ENCODE results near the gene KRT3. TPM values are rescaled to one million over a fixed set of nuclear protein-coding genes. Genes with fewer than 3 reads are reported as not detected.

KRT3 gene
- total RNA-seq, 4 donors from 2014 or later, result not detected

DNA sequence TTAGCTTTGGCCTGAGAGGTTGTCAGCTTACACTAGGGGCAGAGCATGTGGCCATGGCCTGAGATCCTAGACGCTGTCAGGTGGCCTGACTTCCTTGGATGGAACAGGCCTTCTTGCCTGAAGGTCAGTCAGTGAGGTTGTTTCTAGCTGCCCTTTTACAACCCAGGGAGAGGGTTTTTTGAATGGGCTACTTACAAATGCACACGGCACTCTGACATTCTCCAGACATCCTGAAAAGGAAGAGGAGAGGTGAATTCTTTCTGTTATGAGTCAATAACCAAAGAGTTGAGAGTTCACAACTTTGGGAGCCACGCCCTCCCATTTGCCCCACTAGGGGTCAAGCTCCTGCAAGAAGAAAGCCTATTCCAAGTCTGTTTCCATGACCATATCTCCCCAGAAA, 26.6 kb downstream of the KRT3 start:
- Histone ChIP-seq H3K4me3 (no peak overlapping the region), H3K36me3 (no peaks in the 10 kb centered on the region), H3K27me3 (no peaks in the 10 kb centered on the region), H3K27ac (no peak overlapping the region), H3K9me3 (no peaks in the 10 kb centered on the region), H3K4me1 (no peaks in the 10 kb centered on the region)
- TF ChIP-seq POLR2A (IDR thresholded peaks at IDR 0.05) (no peak), EP300 (IDR thresholded peaks at IDR 0.05) (no peak), POLR2AphosphoS5 (IDR thresholded peaks at IDR 0.05) (no peak)
- TF ChIP-seq, protein P1, sequence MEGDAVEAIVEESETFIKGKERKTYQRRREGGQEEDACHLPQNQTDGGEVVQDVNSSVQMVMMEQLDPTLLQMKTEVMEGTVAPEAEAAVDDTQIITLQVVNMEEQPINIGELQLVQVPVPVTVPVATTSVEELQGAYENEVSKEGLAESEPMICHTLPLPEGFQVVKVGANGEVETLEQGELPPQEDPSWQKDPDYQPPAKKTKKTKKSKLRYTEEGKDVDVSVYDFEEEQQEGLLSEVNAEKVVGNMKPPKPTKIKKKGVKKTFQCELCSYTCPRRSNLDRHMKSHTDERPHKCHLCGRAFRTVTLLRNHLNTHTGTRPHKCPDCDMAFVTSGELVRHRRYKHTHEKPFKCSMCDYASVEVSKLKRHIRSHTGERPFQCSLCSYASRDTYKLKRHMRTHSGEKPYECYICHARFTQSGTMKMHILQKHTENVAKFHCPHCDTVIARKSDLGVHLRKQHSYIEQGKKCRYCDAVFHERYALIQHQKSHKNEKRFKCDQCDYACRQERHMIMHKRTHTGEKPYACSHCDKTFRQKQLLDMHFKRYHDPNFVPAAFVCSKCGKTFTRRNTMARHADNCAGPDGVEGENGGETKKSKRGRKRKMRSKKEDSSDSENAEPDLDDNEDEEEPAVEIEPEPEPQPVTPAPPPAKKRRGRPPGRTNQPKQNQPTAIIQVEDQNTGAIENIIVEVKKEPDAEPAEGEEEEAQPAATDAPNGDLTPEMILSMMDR (IDR thresholded peaks at IDR 0.05), result no peak
- 94% methylated on average over 2 of the region's 3 CpGs for WGBS
- DNase-seq (ENCODE audit: low spot score in 2 of 2), result no peak

GRCh38 chr12:52768479-52769200, 27.3 kb downstream of the KRT3 start:
- H3K4me3 ChIP-seq, result no peak overlapping the region
- H3K4me1 ChIP-seq, result no peaks in the 10 kb centered on the region
- H3K9me3 ChIP-seq, result no peaks in the 10 kb centered on the region
- TF ChIP-seq, protein P1 (IDR thresholded peaks at IDR 0.05), result no peak
- TF ChIP-seq POLR2A (IDR thresholded peaks at IDR 0.05) (no peak), EP300 (IDR thresholded peaks at IDR 0.05) (no peak), POLR2AphosphoS5 (IDR thresholded peaks at IDR 0.05) (no peak)
- H3K36me3 ChIP-seq, result no peaks in the 10 kb centered on the region
- no peak for DNase-seq (ENCODE audit: low spot score in 2 of 2)
- H3K27me3 ChIP-seq, result no peaks in the 10 kb centered on the region
- WGBS, result 73% methylated on average over 6 of the region's 10 CpGs
- H3K27ac ChIP-seq, result no peak overlapping the region

DNA sequence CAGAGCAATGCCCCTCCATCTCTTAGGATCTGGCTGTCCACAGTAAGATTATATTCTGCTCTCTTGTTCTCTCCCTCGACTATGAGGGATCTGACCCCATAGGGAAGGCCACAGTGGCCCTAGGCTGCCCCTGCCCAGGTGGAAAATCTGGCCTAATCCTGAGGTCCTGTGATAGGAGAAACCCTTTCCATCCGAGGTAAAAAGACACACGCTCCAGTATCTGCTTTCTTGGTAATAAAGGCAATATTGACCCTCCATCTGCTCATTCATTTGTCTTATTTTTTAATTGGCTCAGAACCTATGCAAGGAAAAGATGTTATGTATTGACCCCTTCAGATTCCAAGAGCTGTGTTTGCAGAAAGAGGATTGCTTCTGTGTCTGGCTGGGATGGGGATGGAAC, 28.5 kb downstream of the KRT3 start:
- Histone ChIP-seq H3K36me3 (no peaks in the 10 kb centered on the region), H3K4me1 (no peaks in the 10 kb centered on the region), H3K27me3 (no peaks in the 10 kb centered on the region), H3K4me3 (no peak overlapping the region), H3K27ac (no peak overlapping the region), H3K9me3 (no peaks in the 10 kb centered on the region)
- no peak for TF ChIP-seq POLR2AphosphoS5 (IDR thresholded peaks at IDR 0.05)
- TF ChIP-seq, protein P1 (IDR thresholded peaks at IDR 0.05), result no peak
- TF ChIP-seq EP300 (IDR thresholded peaks at IDR 0.05), result no peak
- DNase-seq (ENCODE audit: low spot score in 2 of 2), result no peak
- 50% methylated on average over 3 of the region's 3 CpGs for WGBS

- Histone ChIP-seq H3K27ac (no peak overlapping the region), H3K36me3 (no peaks in the 10 kb centered on the region), H3K27me3 (no peaks in the 10 kb centered on the region), H3K4me3 (no peak overlapping the region), H3K4me1 (no peaks in the 10 kb centered on the region), H3K9me3 (peaks cover 4% of the 10 kb centered on the region)
- TF ChIP-seq, protein P1 (IDR thresholded peaks at IDR 0.05), result no peak
- TF ChIP-seq POLR2AphosphoS5 (IDR thresholded peaks at IDR 0.05), result no peak
- TF ChIP-seq EP300 (IDR thresholded peaks at IDR 0.05), result no peak
- TF ChIP-seq POLR2A (IDR thresholded peaks at IDR 0.05), result no peak
- 85% methylated on average over 1 of the region's 1 CpG for WGBS
- DNase-seq (ENCODE audit: low spot score in 2 of 2), result no peak
These were observed 28.9 kb downstream of the KRT3 start for GRCh38 chr12:52767020-52767379.

- Histone ChIP-seq H3K36me3 (no peaks in the 10 kb centered on the region), H3K4me3 (no peak overlapping the region), H3K27me3 (no peaks in the 10 kb centered on the region), H3K4me1 (no peaks in the 10 kb centered on the region), H3K9me3 (peaks cover 6% of the 10 kb centered on the region), H3K27ac (no peak overlapping the region)
- 93% methylated on average over 5 of the region's 5 CpGs for WGBS
- TF ChIP-seq, protein P1 (IDR thresholded peaks at IDR 0.05), result no peak
- TF ChIP-seq EP300 (IDR thresholded peaks at IDR 0.05) (no peak), POLR2A (IDR thresholded peaks at IDR 0.05) (no peak), POLR2AphosphoS5 (IDR thresholded peaks at IDR 0.05) (no peak)
- no peak for DNase-seq (ENCODE audit: low spot score in 2 of 2)
These were observed 29.4 kb downstream of the KRT3 start for GRCh38 chr12:52766351-52767019.
